ENCODE measurements around the gene ZNF610.

DNA sequence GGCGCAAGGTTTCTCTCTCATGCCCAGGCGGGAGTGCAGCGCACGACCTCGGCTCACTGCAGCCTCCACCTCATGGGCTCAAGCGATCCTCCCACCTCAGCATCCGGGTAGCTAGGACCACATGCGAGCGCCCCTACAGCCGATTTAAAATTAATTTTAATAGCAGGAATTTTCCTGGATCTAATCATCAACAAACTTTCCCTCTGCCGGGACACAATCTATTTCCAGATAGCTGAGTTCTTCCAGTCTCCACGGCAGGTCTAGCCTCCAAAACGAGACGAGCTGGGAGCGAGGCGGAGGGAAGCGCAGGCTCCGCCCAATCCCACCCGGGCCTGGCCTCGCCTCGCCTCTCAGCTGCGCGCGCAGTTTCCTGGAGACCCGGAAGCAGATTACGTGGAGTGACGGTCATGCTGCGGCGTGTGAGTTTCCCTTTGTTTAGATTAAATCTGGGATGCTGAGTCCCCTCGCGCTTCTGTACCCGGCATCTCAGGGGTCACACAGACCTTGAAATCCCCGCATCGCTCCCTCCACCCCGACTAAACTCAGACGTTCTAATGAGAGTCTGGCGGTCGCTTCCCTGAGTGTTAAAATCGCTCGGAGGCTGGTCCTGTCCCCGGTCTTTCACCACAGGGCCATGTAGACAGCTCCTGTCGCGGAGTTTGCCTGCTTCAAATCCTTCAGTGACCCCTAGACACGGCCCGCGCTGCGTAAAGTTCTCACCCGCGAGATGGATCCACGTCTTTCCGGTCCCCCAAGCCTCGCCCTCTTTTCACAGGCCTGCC is 33.7 kb downstream of the ZNF610 start, which contains the start of gene ZNF880:
- TF ChIP-seq, protein P1, sequence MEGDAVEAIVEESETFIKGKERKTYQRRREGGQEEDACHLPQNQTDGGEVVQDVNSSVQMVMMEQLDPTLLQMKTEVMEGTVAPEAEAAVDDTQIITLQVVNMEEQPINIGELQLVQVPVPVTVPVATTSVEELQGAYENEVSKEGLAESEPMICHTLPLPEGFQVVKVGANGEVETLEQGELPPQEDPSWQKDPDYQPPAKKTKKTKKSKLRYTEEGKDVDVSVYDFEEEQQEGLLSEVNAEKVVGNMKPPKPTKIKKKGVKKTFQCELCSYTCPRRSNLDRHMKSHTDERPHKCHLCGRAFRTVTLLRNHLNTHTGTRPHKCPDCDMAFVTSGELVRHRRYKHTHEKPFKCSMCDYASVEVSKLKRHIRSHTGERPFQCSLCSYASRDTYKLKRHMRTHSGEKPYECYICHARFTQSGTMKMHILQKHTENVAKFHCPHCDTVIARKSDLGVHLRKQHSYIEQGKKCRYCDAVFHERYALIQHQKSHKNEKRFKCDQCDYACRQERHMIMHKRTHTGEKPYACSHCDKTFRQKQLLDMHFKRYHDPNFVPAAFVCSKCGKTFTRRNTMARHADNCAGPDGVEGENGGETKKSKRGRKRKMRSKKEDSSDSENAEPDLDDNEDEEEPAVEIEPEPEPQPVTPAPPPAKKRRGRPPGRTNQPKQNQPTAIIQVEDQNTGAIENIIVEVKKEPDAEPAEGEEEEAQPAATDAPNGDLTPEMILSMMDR (conservative IDR thresholded peaks at IDR 0.05 in 1 of 2, IDR thresholded peaks at IDR 0.05 in 1 of 2; ENCODE audit: low read depth in 1 of 2, low read length in 2 of 2): no peak
- TF ChIP-seq EZH2 (IDR thresholded peaks at IDR 0.05; ENCODE audit: low read length, missing control alignments): no peak
